Measurements from ENCODE around the gene VWA3A.
"Not testable (repeated sequence)": the region's sequence is repeated elsewhere in the genome, so short reads cannot be mapped to it uniquely, and the experiment has no call there.

VWA3A gene

DNA sequence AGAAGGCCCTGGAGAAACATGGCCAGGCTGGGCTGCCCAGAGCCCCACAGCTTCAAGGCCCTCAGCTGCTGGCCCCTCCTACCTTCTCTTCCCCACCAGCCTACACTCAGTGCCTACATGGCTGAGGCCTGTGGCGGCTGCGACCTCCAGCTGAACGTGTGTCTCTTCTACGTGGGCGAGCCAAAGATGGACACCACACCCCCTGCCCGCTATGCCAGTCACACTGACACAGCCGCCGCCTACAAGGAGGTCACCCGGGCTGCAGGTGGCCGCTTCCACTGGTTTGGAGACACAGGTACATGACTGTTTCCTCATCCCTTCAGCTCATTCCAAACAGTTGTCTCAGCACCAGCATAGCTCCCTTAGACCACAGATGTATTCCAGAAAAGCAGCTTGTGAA lies 40.5 kb downstream of the VWA3A start:
- DNase-seq: no peak

DNA sequence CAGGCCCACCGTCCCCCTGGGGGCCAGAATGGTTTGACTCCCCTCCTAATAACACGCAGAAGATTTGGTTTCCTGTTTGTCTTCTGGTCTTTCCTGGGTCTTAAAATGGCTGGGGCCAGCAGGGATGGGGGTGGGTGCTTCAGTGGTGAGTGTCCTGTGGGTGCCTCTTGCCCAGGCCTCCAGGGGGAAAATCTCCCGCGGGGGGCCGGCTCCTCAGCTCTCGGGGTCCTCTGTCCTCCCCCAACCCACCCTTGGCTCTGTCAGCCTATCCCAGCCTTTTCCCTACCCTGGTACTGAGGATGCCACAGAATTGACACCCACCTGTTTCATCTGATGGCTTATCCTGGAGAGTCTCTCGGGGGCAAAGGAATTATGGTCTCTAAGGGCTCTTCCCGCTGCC lies 46.1 kb downstream of the VWA3A start:
- no peak for DNase-seq

DNA sequence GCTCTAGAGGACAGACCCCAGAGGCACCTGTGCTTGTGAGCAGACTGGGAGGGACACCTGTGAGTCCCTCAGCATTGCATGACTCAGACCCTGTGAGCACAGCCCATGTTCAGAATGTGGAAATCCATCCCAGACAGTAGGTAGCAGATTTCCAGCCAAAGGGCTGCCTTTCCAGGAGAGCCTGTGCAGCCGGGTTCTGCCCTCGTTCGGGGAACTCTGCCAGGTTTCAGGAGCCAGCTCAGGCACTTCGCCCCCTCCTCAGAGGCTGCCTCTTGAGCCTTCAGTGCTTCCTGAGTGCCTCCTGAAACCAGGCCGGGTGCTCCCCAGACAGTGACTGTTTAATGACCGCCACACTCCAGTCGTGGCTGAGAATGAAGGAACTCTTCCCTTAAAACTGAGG lies 46.7 kb downstream of the VWA3A start:
- DNase-seq: no peak

DNA sequence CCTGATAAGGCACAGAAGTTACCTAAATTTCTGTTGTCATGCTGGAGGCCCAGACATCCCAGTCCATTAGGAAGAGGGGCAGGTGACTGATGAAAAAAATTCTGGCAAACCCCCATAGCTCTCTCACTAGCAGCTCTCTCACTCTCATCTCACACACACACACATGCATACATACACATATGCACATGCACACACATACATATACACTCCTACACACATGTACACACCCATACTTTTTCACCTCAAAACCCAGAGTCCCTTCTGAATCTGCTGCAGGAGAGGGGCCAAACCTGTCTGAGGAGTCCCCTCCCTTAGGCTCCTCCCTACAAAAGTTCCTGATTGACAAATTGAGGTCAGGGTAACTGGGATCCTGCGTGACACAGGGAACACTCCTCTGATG lies 47.4 kb downstream of the VWA3A start:
- no peak for DNase-seq

DNA sequence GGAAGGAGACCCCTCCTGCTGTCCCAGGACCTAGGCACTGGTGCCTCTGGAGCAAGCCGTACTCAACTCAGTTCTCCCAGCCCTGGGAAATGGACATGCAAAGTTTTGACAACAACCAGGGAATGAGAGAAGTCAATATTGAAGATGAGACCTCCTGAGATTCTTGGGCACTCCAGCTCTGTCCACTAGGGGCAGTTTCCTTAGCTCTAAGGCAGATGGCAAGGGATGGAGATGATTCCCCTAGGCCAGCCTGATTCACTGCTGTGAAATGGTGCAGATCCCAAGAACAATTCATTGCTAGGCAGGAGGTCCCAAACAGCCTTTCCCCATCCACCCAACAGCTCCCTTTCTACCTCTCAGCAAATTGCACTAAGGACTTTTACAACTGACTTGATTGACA lies 49.4 kb downstream of the VWA3A start:
- DNase-seq: no peak

DNA sequence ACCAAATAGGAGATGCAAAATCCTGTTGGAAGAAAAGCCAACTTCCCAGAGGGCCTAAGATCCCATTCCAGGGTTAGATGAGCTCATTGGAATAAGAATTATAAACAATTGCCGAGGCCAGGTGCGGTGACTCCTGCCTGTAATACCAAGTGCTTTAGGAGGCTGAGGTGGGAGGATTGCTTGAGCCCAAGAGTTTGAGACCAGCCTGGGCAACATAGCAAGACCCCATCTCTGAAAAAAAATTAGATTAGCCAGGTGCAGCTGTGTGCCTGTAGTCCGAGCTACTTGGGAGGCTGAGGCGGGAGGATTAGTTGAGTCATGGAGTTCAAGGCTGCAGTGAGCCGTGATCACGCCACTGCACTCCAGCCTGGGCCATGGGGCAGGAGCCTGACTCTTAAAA lies 52.2 kb downstream of the VWA3A start:
- DNase-seq: no peak

DNA sequence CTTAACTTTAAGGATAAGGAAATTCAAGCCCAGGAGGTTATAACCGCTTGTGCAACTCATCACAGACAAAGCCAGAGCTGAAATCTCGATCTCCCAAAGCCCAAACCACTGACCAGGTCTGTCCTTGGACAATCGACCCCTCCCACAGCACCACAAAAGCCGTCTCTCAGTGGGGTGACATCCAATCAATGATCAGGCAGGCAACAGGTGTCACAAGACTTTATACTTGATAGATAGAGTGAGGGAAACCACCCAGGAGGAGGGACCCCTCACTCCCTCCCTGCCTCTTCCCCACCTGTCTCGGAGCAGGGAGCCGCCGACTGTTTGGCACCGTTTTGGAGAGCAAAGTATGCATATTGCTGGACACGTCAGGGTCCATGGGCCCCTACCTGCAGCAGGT lies 55.5 kb downstream of the VWA3A start:
- no peak for DNase-seq

DNA sequence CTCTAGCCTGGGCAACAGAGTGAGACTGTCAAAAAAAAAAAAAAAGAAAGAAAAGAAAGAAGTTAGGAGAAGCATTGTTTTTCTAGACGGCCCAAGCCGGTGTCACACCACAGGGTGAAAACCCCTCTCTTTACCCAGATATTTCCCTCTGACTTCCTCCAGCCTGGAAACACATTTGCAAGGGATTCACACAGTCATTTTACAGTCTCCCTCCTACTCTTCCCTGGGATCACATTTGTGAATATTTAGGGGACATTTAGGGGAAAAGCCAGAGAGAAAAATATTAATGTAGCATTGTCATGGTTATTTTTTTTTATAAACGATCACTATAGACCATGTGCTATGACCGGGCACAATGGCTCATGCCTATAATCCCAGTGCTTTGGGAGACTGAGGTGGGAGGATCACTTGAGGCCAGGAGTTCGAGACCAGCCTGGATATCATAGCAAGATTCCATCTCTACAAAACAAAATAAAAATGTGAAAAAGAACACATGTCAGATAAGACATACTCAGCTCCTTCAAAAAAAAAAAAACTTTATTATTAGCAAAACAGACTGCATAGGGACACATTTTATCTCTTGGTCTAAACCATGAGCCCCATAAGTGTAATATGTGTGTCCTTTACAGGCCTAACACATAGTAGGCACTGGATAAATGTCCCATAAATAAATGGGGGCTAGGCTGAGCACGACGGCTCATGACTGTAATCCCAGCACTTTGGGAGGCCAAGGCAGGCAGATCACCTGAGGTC lies 59.1 kb downstream of the VWA3A start:
- no peak for DNase-seq

DNA sequence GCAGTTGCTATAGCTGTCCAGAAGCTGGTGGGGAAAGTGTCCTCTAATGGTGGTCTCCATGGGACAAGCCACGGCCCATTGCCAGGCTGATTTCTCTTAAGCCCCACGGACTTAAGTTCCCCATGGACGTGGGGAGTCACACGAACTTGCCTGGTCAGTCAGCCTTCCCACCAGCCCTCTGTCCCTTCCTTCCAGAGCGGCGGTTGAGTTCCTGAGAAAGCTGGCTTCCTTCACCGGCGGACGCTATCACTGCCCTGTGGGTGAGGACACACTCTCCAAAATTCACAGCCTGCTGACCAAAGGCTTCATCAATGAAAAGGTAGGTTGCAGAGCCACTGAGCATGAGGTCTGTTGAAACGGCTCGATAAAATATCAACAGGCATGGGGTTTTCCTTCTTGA lies 60.0 kb downstream of the VWA3A start:
- DNase-seq: no peak

DNA sequence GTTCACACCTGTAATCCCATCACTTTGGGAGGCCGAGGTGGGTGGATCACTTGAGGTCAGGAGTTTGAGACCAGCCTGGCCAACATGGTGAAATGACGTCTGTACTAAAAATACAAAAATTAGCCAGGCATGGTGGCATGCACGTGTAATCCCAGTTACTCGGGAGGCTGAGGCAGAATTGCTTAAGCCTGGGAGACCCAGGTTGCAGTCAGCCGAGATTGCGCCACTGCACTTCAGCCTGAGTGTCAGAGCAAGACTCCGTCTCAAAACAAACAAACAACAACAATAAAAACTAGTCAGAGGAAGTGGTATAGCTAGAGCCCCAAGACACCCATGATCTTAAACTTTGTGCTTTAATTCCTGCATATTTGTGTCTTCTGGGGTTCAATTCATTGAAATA lies 60.7 kb downstream of the VWA3A start:
- not testable (repeated sequence) for DNase-seq

DNA sequence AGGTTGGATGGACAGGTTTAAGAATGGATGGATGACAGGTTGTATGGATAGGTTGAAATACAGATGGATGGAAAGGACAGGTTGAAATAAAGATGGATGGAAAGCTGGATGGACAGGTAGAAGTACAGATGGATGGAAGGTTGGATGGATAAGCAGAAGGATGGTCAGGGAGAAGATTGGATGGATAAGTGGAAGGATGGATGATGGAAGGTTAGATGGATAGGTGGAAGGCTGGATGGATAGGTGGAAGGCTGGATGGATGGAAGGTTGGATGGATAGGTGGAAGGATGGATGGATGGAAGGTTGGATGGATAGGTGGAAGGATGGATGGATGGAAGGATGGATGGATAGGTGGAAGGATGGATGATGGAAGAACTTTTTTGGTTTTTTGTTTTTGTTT lies 69.1 kb downstream of the VWA3A start:
- DNase-seq: no peak

DNA sequence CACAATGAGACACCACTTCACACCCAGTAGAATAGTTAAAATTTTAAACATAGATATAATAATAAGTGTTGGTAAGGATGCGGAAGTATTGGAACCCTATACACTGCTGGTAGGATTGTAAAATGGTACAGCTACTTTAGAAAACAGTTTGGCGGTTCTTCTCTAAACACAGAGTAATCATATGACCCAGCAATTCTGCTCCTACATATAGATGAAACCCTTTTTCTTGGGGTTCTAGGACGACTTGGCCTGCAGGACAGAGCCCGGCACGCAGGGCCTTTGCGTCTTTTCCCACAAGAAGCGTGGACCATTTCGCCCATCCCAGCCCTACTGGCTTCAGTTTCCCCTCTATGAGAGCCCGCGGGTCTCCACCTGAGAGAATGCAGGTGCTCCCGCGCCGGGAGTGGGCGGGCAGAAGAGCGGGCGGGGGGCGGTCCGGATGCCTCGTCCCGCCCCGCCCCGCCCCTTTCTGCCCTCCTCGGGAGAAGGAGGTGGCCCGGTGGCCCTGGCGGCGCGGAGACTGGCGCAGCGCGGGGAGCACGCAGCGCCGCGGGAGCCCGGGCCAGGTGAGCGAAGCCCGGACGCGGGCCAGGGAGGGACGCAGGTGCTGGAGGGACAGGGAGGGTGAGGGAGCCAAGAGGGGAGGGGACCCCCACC lies 69.8 kb downstream of the VWA3A start, which contains the start of gene SDR42E2:
TSS of gene SDR42E2 (plus strand) at position 508 of the 657 bp plus-strand sequence. CDS start 3,077 bp downstream, outside the sequence.
- no peak for DNase-seq

DNA sequence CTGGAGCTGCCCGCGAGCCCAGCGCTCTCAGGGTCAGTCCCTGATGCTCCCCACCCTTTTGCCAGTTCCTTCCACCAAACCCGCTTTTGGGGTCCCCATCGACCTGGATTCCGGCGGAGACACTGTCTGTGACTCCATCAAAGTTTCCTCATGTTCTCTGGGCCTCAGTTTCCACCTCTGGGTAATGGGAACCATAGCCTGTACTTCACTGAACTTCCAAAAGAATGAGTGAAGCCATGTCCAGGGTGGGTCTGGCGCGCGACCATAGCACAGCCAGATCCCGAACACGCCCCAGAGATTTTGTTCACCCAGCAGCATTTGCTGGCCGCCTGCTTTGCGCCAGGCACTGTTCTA lies 70.3 kb downstream of the VWA3A start:
- DNase-seq: no peak

DNA sequence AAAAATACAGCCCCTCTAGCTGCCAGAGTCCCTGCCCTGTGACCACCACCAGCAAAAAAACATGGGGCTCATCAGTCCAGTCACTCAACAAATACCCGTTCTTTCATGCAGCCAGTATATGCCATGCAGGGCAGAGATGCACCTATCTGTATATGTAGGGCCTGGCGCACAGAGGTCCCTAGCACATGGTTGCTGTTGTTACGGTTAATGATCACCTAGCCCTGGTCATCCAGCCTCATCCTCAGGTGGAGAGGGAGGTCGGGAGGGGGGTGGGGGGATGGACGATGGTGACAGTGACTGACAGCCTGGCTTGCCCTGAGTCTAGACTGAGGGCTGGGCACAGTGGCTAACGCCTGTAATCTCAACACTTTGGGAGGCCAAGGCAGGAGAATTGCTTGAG lies 71.5 kb downstream of the VWA3A start:
- no peak for DNase-seq

DNA sequence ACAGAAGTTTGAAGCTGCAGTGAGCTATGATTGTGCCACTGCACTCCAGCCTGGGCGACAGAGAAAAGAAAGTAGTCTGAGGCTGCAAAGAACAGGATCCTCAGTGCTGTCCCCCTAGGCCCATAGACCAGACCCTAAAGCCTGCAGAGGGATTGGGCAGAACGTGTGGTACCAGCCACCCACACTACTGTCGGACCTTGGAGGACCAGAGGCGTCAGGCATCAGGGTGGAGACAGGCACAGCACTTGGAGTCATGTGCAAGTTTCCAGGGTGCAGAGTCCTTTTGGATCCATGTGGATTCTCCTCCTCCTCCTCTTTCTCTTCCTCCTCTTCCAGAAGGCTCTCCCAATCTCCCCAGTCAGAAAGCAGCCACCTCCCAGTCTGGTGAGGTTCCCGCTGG lies 72.1 kb downstream of the VWA3A start:
- DNase-seq: no peak

DNA sequence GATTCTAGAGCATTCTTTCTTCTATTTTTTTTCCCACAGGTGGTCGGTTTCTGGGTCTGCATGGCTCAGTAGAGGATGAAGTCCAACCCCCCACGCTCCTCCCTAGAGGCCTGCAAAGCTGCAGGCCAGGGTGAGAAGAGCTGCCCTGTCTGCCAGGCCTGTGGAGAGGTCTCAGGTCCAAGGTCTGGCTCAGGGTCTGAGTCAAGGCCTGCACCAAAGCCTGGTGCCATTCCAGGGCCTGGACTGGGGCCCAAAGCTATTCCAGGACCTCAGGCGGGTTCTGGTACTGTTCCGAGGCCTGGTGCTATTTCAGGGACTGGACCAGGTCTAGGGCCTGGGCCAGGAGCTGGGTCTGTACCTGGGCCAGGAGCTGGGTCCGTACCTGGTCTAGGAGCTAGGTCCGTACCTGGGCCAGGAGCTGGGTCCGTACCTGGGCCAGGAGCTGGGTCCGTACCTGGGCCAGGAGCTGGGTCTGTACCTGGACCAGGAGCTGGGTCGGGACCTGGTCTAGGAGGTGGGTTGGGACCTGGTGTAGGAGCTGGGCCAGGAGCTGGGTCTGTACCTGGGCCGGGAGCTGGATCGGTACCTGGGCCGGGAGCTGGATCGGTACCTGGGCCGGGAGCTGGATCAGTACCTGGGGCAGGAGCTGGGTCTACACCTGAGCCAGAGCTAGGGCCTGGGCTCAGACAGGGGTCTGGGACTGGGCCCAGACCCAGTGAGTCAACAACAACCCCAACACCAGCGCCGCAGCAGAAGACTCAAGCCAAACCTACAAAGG lies 73.4 kb downstream of the VWA3A start:
- DNase-seq: no peak

DNA sequence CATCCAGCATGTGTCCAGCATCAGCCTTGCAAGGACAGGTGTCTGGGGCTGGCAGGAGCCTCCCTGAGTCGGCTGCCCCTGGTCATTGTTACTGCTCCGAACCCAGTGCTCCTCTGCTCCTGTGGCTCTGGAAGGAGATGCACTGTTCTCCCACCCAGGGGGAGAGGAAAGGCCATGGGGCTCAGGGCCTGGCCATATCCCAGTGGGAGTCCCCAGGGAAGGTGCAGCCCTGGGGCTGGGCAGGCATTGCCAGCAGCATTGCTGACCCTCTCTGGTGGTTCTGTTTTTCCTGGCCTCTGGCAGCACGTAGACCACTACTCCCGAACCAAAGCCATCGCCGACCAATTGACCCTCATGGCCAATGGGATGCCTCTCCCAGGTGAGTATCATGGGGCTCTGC lies 79.6 kb downstream of the VWA3A start:
- DNase-seq: no peak

DNA sequence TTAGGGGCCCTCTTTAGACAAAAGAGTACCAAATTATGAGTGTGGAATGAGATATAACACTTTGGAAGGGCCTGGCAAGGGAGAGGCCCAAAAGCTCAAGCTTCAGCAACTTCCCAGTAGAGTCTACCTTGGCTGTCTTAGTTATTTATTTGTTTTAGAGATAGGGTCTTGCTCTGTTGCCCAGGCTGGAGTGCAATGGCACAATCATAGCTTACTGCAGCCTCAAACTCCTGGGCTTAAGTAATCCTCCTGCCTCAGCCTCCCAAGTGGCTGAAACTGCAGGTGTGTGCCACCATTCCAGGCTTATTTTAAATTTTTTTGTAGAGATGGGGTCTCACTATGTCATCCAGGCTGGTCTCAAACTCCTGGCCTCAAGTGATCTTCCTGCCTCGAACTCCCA lies 80.3 kb downstream of the VWA3A start:
- DNase-seq: not testable (repeated sequence)

DNA sequence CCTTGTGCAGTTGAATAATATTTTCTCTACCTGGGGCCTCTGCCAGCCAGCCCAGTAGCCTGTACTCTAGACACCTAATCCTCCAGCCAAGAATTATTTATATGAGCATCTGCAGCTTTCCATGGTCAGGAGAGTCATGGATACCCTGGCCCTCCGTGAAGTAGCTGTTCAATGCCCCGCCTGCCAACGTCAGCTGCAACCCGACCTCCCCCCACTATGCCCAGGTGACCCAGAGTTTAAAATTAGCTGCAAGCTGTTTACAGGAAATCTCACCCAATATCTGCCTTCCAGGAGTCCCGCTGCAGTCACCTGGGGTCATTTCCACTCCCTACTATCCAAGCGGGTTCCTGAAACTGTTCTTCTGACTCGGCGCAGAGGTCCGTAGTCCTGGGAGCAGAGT lies 82.3 kb downstream of the VWA3A start:
- no peak for DNase-seq

DNA sequence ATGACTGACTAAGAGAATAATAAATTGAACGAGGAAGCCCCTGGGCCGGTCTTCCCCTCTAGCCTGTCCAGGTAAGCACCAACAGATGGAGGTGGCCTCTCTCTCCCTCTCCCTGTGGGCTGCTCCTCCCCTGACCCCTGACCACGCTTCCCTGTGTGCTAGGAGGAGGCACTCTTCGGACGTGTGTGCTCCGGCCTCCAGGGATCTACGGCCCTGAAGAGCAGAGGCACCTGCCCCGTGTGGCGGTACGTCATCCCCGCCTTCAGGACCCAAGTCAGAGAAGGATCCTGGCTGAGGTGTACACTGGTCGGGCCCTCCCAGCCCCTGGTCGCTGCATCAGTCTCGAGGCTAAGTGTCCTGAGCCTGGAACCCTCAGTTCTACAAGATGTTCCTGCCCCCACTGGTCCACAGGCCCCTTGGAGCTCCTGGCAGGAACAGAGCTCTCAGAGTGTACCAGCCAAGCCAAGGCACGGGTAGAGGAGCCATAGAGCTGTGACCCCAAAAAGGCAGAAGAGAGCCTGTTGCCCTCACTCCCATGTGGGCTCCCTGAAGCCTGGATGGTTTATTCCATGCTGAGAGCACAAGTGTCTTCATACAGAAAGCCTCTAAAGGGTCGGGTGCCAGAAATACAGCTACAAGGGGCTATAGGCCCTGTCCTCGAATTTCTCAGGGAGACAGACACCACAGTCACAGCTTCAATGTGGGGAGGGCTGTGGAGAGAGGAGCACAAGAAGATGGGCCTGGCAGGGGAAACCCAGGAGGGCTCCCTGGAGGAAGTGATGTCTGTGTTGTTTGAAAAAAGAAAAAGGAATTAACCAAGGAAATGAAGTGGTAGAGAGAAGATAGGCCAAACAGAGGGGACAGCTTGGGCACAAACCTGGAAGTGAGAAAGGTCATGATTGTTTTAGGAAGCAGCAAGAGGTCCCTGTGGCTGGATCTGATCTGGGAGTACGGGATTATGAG lies 85.9 kb downstream of the VWA3A start:
- no peak for DNase-seq

DNA sequence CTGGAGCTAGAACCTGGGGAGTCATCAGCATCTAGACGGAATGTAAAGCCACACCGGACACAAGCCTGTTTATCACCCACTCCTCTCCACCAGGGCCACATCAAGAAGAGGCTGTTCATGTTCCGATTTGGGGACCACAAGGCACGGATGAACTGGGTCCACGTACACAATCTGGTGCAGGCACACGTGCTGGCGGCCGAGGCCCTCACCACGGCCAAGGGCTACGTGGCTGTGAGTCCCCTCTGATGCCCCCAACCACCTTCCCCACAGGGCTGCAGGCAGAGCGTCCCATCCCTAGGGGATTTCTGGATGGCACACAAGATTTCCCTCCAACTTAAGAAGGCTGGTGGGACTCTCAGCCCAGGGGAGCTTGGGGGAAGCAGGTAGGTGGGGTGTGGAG lies 89.1 kb downstream of the VWA3A start:
- DNase-seq: no peak
